Omental fat pad (tissue), 4 donors: Measurements from ENCODE around the gene MSANTD1. TPM values are rescaled to one million over a fixed set of nuclear protein-coding genes. Genes with fewer than 3 reads are reported as not detected.

Source experiments
- ATAC-seq: fragments of 150-250 bp; one replicate; pipeline ENCODE4 v1.9.1; 2016; ENCODE audit warnings: mild to moderate bottlenecking, moderate library complexity; ENCODE audit not compliant: low FRiP score
- DNase-seq: peaks from one replicate; pipeline ENCODE4 v3.0.0-alpha.2; 2019; ENCODE audit warnings: low spot score
- total RNA-seq, 4 donors: library from RNA; depleted of rRNA; stranded (reverse); fragments of >200 nt; gene quantifications; one replicate each; pipeline ENCODE4 v1.1.0, GENCODE V29; 2016
- TF ChIP-seq, protein P1 (sequence below), 3 donors: fragments of 450-650 bp; IDR thresholded peaks; one replicate each; pipeline ENCODE4 v1.5.1; 2016 to 2017; ENCODE audit warnings: antibody characterized with exemption in 3 of 3, mild to moderate bottlenecking in 3 of 3, moderate library complexity in 2 of 3

The MSANTD1 gene
- total RNA-seq, 4 donors from 2014 or later = 0.31 to 1.1 (median 0.86) TPM

DNA sequence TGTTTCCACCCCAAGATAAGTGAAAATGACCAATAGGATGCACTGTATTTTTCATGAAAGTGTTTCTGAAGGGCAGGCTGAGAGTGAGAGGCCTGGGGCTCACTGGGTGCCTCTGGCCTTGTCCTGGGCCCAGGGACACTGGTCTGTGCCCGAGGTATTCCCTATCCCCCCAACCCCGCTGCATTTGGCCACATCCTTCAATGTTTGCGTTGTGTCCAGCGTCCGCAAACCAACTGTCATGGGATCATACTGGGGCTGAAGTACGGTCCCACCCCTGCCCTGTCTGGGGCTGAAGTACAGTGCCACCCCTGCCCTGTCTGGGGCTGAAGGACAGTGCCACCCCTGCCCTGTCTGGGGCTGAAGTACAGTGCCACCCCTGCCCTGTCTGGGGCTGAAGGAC lies 22.0 kb upstream of the MSANTD1 start:
- DNase-seq (no peak), ATAC-seq (no peak)
- TF ChIP-seq, protein P1, sequence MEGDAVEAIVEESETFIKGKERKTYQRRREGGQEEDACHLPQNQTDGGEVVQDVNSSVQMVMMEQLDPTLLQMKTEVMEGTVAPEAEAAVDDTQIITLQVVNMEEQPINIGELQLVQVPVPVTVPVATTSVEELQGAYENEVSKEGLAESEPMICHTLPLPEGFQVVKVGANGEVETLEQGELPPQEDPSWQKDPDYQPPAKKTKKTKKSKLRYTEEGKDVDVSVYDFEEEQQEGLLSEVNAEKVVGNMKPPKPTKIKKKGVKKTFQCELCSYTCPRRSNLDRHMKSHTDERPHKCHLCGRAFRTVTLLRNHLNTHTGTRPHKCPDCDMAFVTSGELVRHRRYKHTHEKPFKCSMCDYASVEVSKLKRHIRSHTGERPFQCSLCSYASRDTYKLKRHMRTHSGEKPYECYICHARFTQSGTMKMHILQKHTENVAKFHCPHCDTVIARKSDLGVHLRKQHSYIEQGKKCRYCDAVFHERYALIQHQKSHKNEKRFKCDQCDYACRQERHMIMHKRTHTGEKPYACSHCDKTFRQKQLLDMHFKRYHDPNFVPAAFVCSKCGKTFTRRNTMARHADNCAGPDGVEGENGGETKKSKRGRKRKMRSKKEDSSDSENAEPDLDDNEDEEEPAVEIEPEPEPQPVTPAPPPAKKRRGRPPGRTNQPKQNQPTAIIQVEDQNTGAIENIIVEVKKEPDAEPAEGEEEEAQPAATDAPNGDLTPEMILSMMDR (IDR thresholded peaks at IDR 0.05) = no peak

DNA sequence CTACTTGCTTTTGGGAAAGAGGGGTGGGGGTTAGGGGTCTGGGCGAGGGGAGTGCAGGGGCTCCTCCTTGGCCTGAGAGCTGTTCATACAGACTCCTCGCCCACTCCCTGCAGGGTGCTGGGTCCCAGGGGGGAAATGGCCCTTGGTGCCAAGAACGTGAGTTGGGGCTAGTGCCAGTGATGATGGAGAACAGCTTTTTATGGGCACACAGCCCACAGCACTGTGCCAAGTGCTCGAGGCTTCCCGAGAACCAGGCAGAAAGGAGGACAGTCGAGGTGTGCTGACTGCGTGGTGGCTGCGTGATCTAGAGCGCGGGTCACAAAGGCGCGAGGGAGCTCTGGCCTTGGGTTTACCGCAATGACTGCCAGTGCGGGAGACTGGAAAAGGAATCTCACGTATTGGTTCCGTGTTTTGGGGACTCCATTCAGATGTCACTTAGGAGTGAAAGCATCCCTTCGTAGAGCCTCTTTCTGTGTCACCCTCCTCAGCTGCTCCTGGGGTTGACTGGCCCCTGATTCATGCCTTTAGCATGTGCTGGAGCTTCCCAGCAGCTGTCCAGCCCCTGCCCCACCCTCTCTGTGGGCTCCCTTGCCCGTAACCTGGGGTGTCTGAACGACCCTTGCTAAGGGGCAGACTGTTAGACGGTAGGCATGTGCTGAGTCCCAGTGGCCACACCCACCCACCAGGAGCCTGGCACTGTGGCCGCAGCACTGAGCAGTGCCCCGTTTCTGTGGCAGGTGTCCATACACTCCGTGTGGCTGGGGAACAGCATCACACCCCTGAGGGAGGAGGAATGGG lies 20.9 kb upstream of the MSANTD1 start:
- TF ChIP-seq, protein P1 (IDR thresholded peaks at IDR 0.05) = no peak
- DNase-seq (no peak), ATAC-seq (no peak)

DNA sequence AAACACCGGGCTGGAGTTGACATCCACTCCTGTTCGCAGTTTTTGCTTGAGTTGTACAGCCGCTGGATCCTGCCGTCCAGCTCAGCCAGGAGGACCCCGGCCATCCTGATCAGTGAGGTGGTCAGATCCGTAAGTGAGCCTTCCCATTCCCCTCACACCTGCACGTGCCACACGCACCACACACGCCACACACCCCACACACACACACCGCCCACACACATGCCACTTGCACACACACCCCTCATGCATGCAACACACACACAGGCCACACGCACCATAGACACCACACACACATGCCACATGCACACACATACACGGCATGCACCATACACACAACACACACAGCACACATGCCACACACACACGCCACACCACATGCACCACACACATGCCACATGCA lies 20.1 kb upstream of the MSANTD1 start:
- ATAC-seq (no peak), DNase-seq (no peak)

DNA sequence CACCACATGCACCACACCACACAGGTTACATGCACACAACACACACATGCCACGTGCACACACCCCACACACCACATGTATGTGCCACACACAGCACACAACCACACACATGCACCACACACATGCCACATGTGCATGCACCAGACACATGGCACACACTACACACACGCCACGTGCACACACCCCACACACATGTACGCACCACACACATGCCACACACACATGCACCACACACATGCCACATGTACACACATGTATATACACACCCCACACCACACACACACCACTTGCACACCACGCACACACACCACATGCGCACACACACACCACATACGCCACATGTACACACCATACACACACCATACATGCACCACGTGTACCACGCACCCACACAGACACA lies 19.6 kb upstream of the MSANTD1 start:
- TF ChIP-seq, protein P1 (IDR thresholded peaks at IDR 0.05) = no peak
- no peak for DNase-seq

More for the DNA sequence above, 20.1 kb upstream of the MSANTD1 start:
- TF ChIP-seq, protein P1 (IDR thresholded peaks at IDR 0.05) = no peak

DNA sequence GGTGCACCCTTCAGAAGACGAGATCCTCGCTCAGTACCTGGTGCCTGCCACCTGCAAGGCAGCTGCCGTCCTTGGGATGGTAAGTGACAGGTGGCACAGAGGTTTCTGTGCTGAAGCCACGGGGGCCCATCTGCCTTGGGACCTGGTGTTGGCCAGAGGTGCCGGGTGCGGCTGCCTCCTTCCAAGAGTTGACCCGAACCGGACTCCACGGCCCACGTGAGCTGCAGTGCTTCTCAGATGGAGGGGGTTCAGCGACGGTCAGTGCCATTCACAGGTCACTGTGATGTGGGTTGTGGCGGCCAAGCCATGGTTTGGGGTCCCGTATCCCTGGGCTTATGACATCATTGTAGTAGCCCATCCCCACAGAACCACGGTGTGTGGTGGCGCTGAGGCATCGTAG lies 19.0 kb upstream of the MSANTD1 start:
- DNase-seq (no peak), ATAC-seq (no peak)
- TF ChIP-seq, protein P1 (IDR thresholded peaks at IDR 0.05) = no peak

More for the DNA sequence above, 19.6 kb upstream of the MSANTD1 start:
- no peak for ATAC-seq

DNA sequence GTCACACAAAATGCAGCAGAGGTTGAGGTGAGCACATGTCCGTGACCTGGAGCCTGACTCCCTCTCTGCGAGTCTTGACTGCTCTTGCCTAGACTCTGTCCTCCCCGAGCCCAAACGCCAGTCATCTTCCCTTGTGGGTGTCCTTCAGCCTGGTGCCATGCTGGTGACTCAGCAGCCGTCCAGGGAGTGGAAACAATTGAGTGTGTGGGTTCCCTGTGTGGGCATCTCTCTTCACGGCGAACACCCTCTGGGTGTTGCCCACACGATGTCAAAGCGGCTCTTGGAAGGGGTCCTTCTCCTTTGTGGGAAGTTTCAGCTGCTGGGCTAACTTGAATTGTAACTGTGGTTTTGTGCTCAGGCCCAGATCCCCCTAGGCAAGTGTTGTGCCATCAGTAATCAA lies 17.5 kb upstream of the MSANTD1 start:
- DNase-seq (no peak), ATAC-seq (no peak)
- TF ChIP-seq, protein P1 (IDR thresholded peaks at IDR 0.05) = no peak

DNA sequence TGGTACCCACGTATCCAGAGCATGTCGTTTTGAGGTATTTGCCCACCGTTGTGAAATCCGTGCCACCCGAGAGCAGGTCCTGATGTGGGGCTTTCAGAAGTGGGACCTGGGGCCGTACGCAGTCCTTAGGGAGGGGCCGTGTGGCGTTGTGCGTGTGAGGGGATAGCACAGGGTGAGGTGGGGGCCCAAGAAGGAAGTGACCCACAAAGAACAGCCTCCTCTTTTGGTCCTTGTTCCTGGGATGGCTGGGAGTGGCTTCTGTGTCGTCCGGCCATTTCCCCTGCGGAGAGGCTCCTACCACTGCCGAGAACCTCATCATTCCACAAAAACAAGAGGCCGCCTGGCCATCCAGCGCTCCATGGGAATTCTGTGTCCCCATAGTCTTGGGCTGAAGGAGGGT lies 17.0 kb upstream of the MSANTD1 start:
- DNase-seq = no peak
- ATAC-seq = no peak
- TF ChIP-seq, protein P1 (IDR thresholded peaks at IDR 0.05) = no peak
